Activated CD4-positive, CD25-positive, alpha-beta regulatory T cell treated with anti-CD3 and anti-CD28 coated beads, Interleukin-2, amount 50 U/mL, for 16 hours (primary cell): ENCODE data around the gene SFXN5.
"Not testable (repeated sequence)": the region's sequence is repeated elsewhere in the genome, so short reads cannot be mapped to it uniquely, and the experiment has no call there.

Experiments
- DNase-seq: peaks from one replicate; pipeline ENCODE4 v3.0.0-alpha.2; 2020; ENCODE audit warnings: low read depth, low spot score

Gene SFXN5

GRCh38 chr2:73101626-73102256, 30.2 kb upstream of the SFXN5 start:
- DNase-seq = no peak

GRCh38 chr2:73100956-73101355, 29.4 kb upstream of the SFXN5 start:
- DNase-seq = no peak

- no peak for DNase-seq
These were observed 28.0 kb upstream of the SFXN5 start for GRCh38 chr2:73099486-73099885.

GRCh38 chr2:73095910-73096309, 24.4 kb upstream of the SFXN5 start:
- DNase-seq = no peak

GRCh38 chr2:73093601-73094218, 22.2 kb upstream of the SFXN5 start:
- not testable (repeated sequence) for DNase-seq

GRCh38 chr2:73092146-73092783, 20.8 kb upstream of the SFXN5 start:
- DNase-seq = no peak

- no peak for DNase-seq
These were observed 20.2 kb upstream of the SFXN5 start for GRCh38 chr2:73091696-73092095.

GRCh38 chr2:73091164-73091563, 19.7 kb upstream of the SFXN5 start:
- DNase-seq = no peak

- DNase-seq = no peak
These were observed 17.9 kb upstream of the SFXN5 start for GRCh38 chr2:73089270-73090030.

- no peak for DNase-seq
These were observed 17.2 kb upstream of the SFXN5 start for GRCh38 chr2:73088703-73089102.

- DNase-seq = no peak
These were observed 16.7 kb upstream of the SFXN5 start for GRCh38 chr2:73088211-73088610.

GRCh38 chr2:73087311-73087710, 15.8 kb upstream of the SFXN5 start:
- no peak for DNase-seq

GRCh38 chr2:73085691-73086090, 14.2 kb upstream of the SFXN5 start:
- peak; percentile 60 for DNase-seq

- no peak for DNase-seq
These were observed 13.5 kb upstream of the SFXN5 start for GRCh38 chr2:73084971-73085370.

GRCh38 chr2:73083886-73084800, 12.6 kb upstream of the SFXN5 start:
- DNase-seq = no peak

GRCh38 chr2:73082523-73083410, 11.3 kb upstream of the SFXN5 start:
- DNase-seq = no peak

GRCh38 chr2:73081181-73081671, 9.7 kb upstream of the SFXN5 start:
- no peak for DNase-seq

- DNase-seq = no peak
These were observed 9.0 kb upstream of the SFXN5 start for GRCh38 chr2:73080321-73081131.

- no peak for DNase-seq
These were observed 8.1 kb upstream of the SFXN5 start for GRCh38 chr2:73079636-73080035.
